IMR-90 (cell line): ENCODE results near the gene TUBGCP2. TPM values are rescaled to one million over a fixed set of nuclear protein-coding genes. Genes with fewer than 3 reads are reported as not detected.

ENCODE experiments used
- ATAC-seq: fragments of 200-7000 bp; cut with Tn5 transposase; 2 replicates; pipeline ENCODE4 v1.9.1; 2020; ENCODE audit warnings: low read depth, mild to moderate bottlenecking, moderate library complexity
- BruUV-seq: library from RNA; stranded (reverse); fragments of 400-500 nt; replicated peaks from 2 replicates; lab custom pipeline; 2021; lab: Mats Ljungman, UMichigan
- CTCF ChIA-PET: fragments of 300-600 bp; formaldehyde crosslinking; extraction: SDS; loops from one replicate; lab custom pipeline; 2021; ENCODE audit warnings: antibody characterized with exemption; lab: Yijun Ruan, JAX
- POLR2A ChIA-PET: fragments of 300-600 bp; sonication (Branson Sonifier 250); formaldehyde crosslinking; loops from one replicate; lab custom pipeline; 2022; ENCODE audit warnings: antibody characterized with exemption; ENCODE audit not compliant: unreplicated experiment; lab: Charles Lee
- DNase-seq: peaks from one replicate; pipeline ENCODE4 v3.0.0; 2013
- H2AFZ ChIP-seq: replicated peaks from 2 replicates; pipeline ENCODE3; 2013; ENCODE audit warnings: low read length, mild to moderate bottlenecking; ENCODE audit not compliant: poor library complexity
- H2AK5ac ChIP-seq: 2 replicates; pipeline ENCODE4 v1.6.1; 2013; ENCODE audit warnings: low read depth, low read length, inconsistent platforms
- H2AK9ac ChIP-seq: replicated peaks from 2 replicates; pipeline ENCODE3; 2013; ENCODE audit warnings: mild to moderate bottlenecking, low read depth, low read length, moderate library complexity; ENCODE audit not compliant: poor library complexity
- H2BK120ac ChIP-seq: 2 replicates; pipeline ENCODE4 v1.6.1; 2013; ENCODE audit warnings: low read depth, low read length, inconsistent platforms
- H2BK15ac ChIP-seq: 3 replicates; pipeline ENCODE4 v1.6.1; 2013; ENCODE audit warnings: low read depth, low read length, inconsistent platforms
- H2BK20ac ChIP-seq: 2 replicates; pipeline ENCODE4 v1.6.1; 2013; ENCODE audit warnings: low read depth, mild to moderate bottlenecking, inconsistent platforms, low read length, moderate library complexity
- H2BK5ac ChIP-seq: 2 replicates; pipeline ENCODE4 v1.6.1; 2013; ENCODE audit warnings: mild to moderate bottlenecking, low read depth, low read length, inconsistent platforms; ENCODE audit not compliant: poor library complexity, severe bottlenecking
- H3K14ac ChIP-seq: replicated peaks from 2 replicates; pipeline ENCODE4 v1.6.1; 2013; ENCODE audit warnings: low read depth, low read length, inconsistent platforms
- H3K18ac ChIP-seq: 2 replicates; pipeline ENCODE4 v1.6.1; 2013; ENCODE audit warnings: low read depth, low read length, control low read depth
- H3K23ac ChIP-seq: 2 replicates; pipeline ENCODE4 v1.6.1; 2013; ENCODE audit warnings: low read depth, low read length, inconsistent platforms
- H3K27ac ChIP-seq: 2 replicates; pipeline ENCODE4 v1.5.1; 2013; ENCODE audit warnings: mild to moderate bottlenecking, control low read depth, low read length; ENCODE audit not compliant: insufficient read depth
- H3K27me3 ChIP-seq: 2 replicates; pipeline ENCODE4 v1.6.1; 2013; ENCODE audit warnings: low read length; ENCODE audit not compliant: control insufficient read depth, insufficient read depth
- H3K36me3 ChIP-seq: 2 replicates; pipeline ENCODE4 v1.6.1; 2013; ENCODE audit warnings: low read length, mixed read lengths; ENCODE audit not compliant: control insufficient read depth, insufficient read depth
- H3K4ac ChIP-seq: 2 replicates; pipeline ENCODE4 v1.6.1; 2013; ENCODE audit warnings: low read depth, low read length, inconsistent platforms
- H3K4me1 ChIP-seq: 2 replicates; pipeline ENCODE4 v1.6.1; 2013; ENCODE audit warnings: low read length, mixed read lengths; ENCODE audit not compliant: control insufficient read depth, insufficient read depth
- H3K4me2 ChIP-seq: 2 replicates; pipeline ENCODE4 v1.6.1; 2013; ENCODE audit warnings: low read depth, mild to moderate bottlenecking, control low read depth, low read length, moderate library complexity
- H3K4me3 ChIP-seq: 2 replicates; pipeline ENCODE4 v1.5.1; 2013; ENCODE audit warnings: low read depth, mild to moderate bottlenecking, control low read depth, low read length, moderate library complexity; ENCODE audit not compliant: insufficient read depth
- H3K56ac ChIP-seq: 2 replicates; pipeline ENCODE4 v1.6.1; 2013; ENCODE audit warnings: low read length, inconsistent platforms; ENCODE audit not compliant: insufficient read depth; ENCODE audit errors: extremely low read depth
- H3K79me1 ChIP-seq, 2 experiments: 2 replicates each; pipeline ENCODE4 v1.6.1; 2013; ENCODE audit warnings: low read length in 2 of 2, inconsistent platforms in 1 of 2, low read depth in 1 of 2
- H3K9ac ChIP-seq: 2 replicates; pipeline ENCODE4 v1.6.1; 2013; ENCODE audit warnings: low read depth, low read length, control low read depth
- H3K9me1 ChIP-seq: 2 replicates; pipeline ENCODE4 v1.6.1; 2013; ENCODE audit warnings: low read length, inconsistent platforms; ENCODE audit not compliant: insufficient read depth
- H3K9me3 ChIP-seq: 2 replicates; pipeline ENCODE4 v1.6.1; 2013; ENCODE audit warnings: low read length; ENCODE audit not compliant: control insufficient read depth, insufficient read depth
- H4K20me1 ChIP-seq: 2 replicates; pipeline ENCODE4 v1.6.1; 2013; ENCODE audit warnings: low read length, inconsistent platforms; ENCODE audit not compliant: insufficient read depth
- H4K5ac ChIP-seq: 2 replicates; pipeline ENCODE4 v1.6.1; 2013; ENCODE audit warnings: mild to moderate bottlenecking, low read depth, low read length, control low read depth
- H4K8ac ChIP-seq, 2 experiments: 2 replicates each; pipeline ENCODE4 v1.6.1; 2013; ENCODE audit warnings: low read depth in 2 of 2, low read length in 2 of 2, control low read depth in 1 of 2, inconsistent platforms in 1 of 2
- H4K91ac ChIP-seq: 2 replicates; pipeline ENCODE4 v1.6.1; 2013; ENCODE audit warnings: low read depth, low read length, inconsistent platforms; ENCODE audit not compliant: insufficient read depth
- BHLHE40 ChIP-seq: fragments of 150-350 bp; IDR thresholded peaks from 2 replicates; pipeline ENCODE4 v1.6.1; 2016; ENCODE audit warnings: mild to moderate bottlenecking, low read depth, low read length
- CEBPB ChIP-seq: IDR thresholded peaks from 2 replicates; pipeline ENCODE4 v1.6.1; 2012; ENCODE audit warnings: low read depth, low read length, improper control_type of control experiment
- CHD1 ChIP-seq: IDR thresholded peaks from 2 replicates; pipeline ENCODE4 v1.6.1; 2012; ENCODE audit warnings: low read depth, low read length, improper control_type of control experiment
- CTCF ChIP-seq: conservative IDR thresholded peaks from 2 replicates; pipeline ENCODE4 v1.5.1; 2012; ENCODE audit warnings: mild to moderate bottlenecking, low read depth, low read length, improper control_type of control experiment
- ELK1 ChIP-seq: fragments of 150-350 bp; IDR thresholded peaks from 2 replicates; pipeline ENCODE4 v1.6.1; 2016; ENCODE audit warnings: low read depth, mild to moderate bottlenecking, low read length, moderate library complexity, borderline replicate concordance
- FOS ChIP-seq: fragments of 150-350 bp; IDR thresholded peaks from 2 replicates; pipeline ENCODE4 v1.6.1; 2016; ENCODE audit warnings: low read depth, low read length
- MAFK ChIP-seq: IDR thresholded peaks from 2 replicates; pipeline ENCODE4 v1.6.1; 2012; ENCODE audit warnings: low read depth, low read length, improper control_type of control experiment
- MAZ ChIP-seq: IDR thresholded peaks from 2 replicates; pipeline ENCODE4 v1.6.1; 2012; ENCODE audit warnings: low read depth, mild to moderate bottlenecking, low read length, improper control_type of control experiment, moderate library complexity, borderline replicate concordance
- MXI1 ChIP-seq: IDR thresholded peaks from 2 replicates; pipeline ENCODE4 v1.6.1; 2012; ENCODE audit warnings: low read depth, mild to moderate bottlenecking, low read length, moderate library complexity, borderline replicate concordance
- NFE2L2 ChIP-seq: fragments of 150-350 bp; IDR thresholded peaks from 2 replicates; pipeline ENCODE4 v1.6.1; 2016; ENCODE audit warnings: low read depth, mild to moderate bottlenecking, low read length
- POLR2A ChIP-seq: IDR thresholded peaks from 2 replicates; pipeline ENCODE4 v1.6.1; 2012; ENCODE audit warnings: mild to moderate bottlenecking, low read depth, low read length
- RAD21 ChIP-seq: IDR thresholded peaks from 2 replicates; pipeline ENCODE4 v1.6.1; 2012; ENCODE audit warnings: low read length, improper control_type of control experiment
- RCOR1 ChIP-seq: IDR thresholded peaks from 2 replicates; pipeline ENCODE4 v1.6.1; 2012; ENCODE audit warnings: mild to moderate bottlenecking, low read length, improper control_type of control experiment; ENCODE audit not compliant: insufficient replicate concordance
- RFX5 ChIP-seq: IDR thresholded peaks from 2 replicates; pipeline ENCODE4 v1.8.0; 2012; ENCODE audit warnings: low read depth, mild to moderate bottlenecking, low read length, moderate library complexity
- SMC3 ChIP-seq: fragments of 150-350 bp; IDR thresholded peaks from 2 replicates; pipeline ENCODE4 v1.6.1; 2016; ENCODE audit warnings: low read depth, mild to moderate bottlenecking, antibody characterized with exemption, low read length, moderate library complexity
- USF2 ChIP-seq: fragments of 150-350 bp; IDR thresholded peaks from 2 replicates; pipeline ENCODE4 v1.6.1; 2017; ENCODE audit warnings: mild to moderate bottlenecking, antibody characterized with exemption, low read length, low read depth
- WGBS, 2 experiments: methylation state at CpG; one replicate each; pipeline versions ENCODE4 v1.1.5 to v1.1.7; 2013; ENCODE audit warnings: missing lambda C conversion rate in 2 of 2; ENCODE audit not compliant: insufficient read length in 1 of 2; ENCODE audit errors: extremely low coverage in 2 of 2; 5-methylcytosine and 5-hydroxymethylcytosine counted together
- dilution Hi-C: fragments of 300-500 bp; cut with HindIII; formaldehyde crosslinking; loops from one replicate; pipeline ENCODE4 v1.14.3; 2018; ENCODE audit warnings: low sequenced_read_pairs; ENCODE audit not compliant: unreplicated experiment
- in situ Hi-C: fragments of 300-500 bp; cut with MboI; formaldehyde crosslinking; loops from 3 replicates; pipeline ENCODE4 v1.14.3; 2019; ENCODE audit warnings: low sequenced_read_pairs, inconsistent platforms, mixed read lengths
- intact Hi-C: fragments of 100-400 bp; cut with micrococcal nuclease; formaldehyde crosslinking; loops from 2 replicates; pipeline ENCODE4 v1.10.0; 2022
- polyA plus RNA-seq, 3 experiments: library from polyadenylated mRNA; depleted of rRNA; stranded (reverse); fragments of >200 nt; gene quantifications; 2 replicates each; pipeline ENCODE4 v1.2.3, GENCODE V29; 2012; ENCODE audit warnings: low replicate concordance in 1 of 3
- total RNA-seq: library from RNA; depleted of rRNA; stranded (reverse); fragments of >200 nt; gene quantifications from 2 replicates; pipeline ENCODE4 v1.2.3, GENCODE V29; 2012

TUBGCP2 gene
- total and polyA plus RNA-seq, 2 of the 4 experiments (the other 2 are of a cell fraction): 48.1 to 72.6 TPM

- Histone ChIP-seq H3K4ac (no peak overlapping the region), H3K4me3 (no peak overlapping the region), H2AFZ (no peak overlapping the region), H3K79me1 (no peaks in the 10 kb centered on the region), H2AK9ac (peak overlapping the region; percentile 42), H3K36me3 (no peaks in the 10 kb centered on the region), H3K9me3 (no peaks in the 10 kb centered on the region), H3K4me2 (no peak overlapping the region), H4K20me1 (no peaks in the 10 kb centered on the region; the same call in 1 of the 2 replicates), H3K23ac (no peak overlapping the region), H3K14ac (no peak overlapping the region), H3K56ac (no peak overlapping the region), H2BK120ac (no peak overlapping the region), H4K8ac (no peak overlapping the region), H4K91ac (no peak overlapping the region), H3K9me1 (no peaks in the 10 kb centered on the region), H3K9ac (no peak overlapping the region), H4K5ac (no peak overlapping the region), H3K27ac (no peak overlapping the region), H2BK5ac (no peak overlapping the region), H2BK20ac (no peak overlapping the region), H3K4me1 (no peaks in the 10 kb centered on the region), H2AK5ac (no peak overlapping the region), H3K18ac (no peak overlapping the region), H3K27me3 (peaks cover 16% of the 10 kb centered on the region), H2BK15ac (no peak overlapping the region)
- in situ Hi-C loops (no loop called here), intact Hi-C loops (no loop called here), dilution Hi-C loops (no loop called here)
- ChIA-PET CTCF (no interaction called here), POLR2A (no interaction called here)
- ATAC-seq (no peak), DNase-seq (no peak)
- no TSS peak for BruUV-seq
- 73% methylated on average over 5 of the region's 12 CpGs; no CpG with 5 or more reads in 1 of the 2 experiments for WGBS, 2 experiments
- TF ChIP-seq BHLHE40: no peak
- TF ChIP-seq SMC3: no peak
- TF ChIP-seq FOS: no peak
- TF ChIP-seq CEBPB: no peak
- no peak for TF ChIP-seq NFE2L2
- TF ChIP-seq POLR2A: no peak
- no peak for TF ChIP-seq RAD21
- TF ChIP-seq MXI1: no peak
- no peak for TF ChIP-seq MAFK
- no peak for TF ChIP-seq CHD1
- TF ChIP-seq CTCF: no peak
- TF ChIP-seq MAZ: no peak
- TF ChIP-seq ELK1: no peak
- TF ChIP-seq RCOR1: no peak
- TF ChIP-seq RFX5: no peak
- no peak for TF ChIP-seq USF2
Measured at GRCh38 chr10:133248334-133248715, 60.3 kb downstream of the TUBGCP2 start.
